Esophagus mucosa (tissue), 1 donor: ENCODE data around the gene TULP3. TPM values are rescaled to one million over a fixed set of nuclear protein-coding genes. Genes with fewer than 3 reads are reported as not detected.

Experiments
- ATAC-seq: fragments of 200-7000 bp; cut with Tn5 transposase; one replicate; pipeline ENCODE4 v1.9.1; 2020
- total RNA-seq: library from RNA; stranded (reverse); gene quantifications from one replicate; pipeline ENCODE4 v1.2.4, GENCODE V29; 2023
- donor health status: DM: yes; HTN: yes; CAD: no.

Gene TULP3
- total RNA-seq, 1 donor from 2014 or later, result 15.8 TPM

DNA sequence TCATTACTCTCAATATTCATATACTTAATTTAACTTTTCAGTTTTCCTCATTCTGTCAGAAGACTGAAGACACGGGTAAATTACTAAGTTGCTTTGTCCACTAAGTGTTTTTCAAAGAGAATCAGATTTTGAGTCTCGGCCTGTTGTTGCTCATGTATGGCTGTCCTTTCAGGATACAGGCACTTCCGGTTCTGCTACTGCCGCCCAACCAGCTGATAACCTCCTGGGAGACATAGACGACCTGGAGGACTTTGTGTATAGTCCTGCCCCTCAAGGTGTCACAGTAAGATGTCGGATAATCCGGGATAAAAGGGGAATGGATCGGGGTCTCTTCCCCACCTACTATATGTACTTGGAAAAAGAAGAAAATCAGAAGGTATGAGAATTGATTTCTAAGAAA is 40.2 kb downstream of the TULP3 start:
- no peak for ATAC-seq

DNA sequence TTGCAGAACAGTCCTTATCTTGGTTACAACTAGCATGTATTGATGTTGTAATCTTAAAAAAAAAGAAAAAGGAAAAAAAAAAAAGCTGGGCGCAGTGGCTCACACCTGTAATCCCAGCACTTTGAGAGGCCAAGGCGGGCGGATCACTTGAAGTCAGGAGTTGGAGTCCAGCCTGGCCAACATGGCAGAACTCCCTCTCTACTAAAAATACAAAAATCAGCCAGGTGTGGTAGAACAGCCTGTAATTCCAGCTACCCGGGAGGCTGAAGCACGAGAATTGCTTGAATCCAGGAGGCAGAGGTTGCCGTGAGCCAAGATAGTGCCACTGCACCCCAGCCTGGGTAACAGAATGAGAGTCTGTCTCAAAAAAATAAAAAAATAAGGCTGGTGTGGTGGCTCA is 42.9 kb downstream of the TULP3 start:
- no peak for ATAC-seq

DNA sequence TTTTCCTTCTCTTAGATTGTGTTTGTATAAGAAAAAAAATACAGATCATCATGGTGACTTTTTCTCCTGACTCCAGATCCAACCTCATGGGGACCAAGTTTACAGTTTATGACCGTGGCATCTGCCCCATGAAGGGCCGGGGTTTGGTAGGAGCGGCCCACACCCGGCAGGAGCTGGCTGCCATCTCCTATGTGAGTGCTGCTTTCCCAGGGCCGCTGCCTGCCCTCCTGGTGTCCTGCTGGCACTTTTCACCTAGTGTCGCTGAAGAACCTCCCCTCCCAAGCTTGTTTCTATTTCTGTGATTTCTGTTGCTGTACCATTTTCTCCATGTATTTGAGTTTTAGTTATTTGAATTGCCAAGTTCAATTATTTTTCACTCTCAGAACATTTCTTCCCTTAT is 43.7 kb downstream of the TULP3 start:
- no peak for ATAC-seq

DNA sequence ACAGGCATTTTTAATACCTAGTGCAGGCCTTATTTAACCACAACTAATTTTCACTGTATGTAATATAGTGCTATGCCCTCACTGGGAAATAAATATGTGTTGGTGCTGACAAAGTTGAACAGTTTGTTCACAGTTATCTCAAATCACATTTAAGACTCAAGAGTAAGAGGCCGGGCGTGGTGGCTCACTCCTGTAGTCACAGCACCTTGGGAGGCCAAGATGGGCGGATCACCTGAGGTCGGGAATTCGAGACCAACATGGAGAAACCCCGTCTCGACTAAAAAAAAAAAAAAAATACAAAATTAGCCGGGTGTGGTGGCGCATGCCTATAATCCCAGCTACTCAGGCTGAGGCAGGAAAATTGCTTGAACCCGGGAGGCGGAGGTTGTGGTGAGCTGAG is 45.6 kb downstream of the TULP3 start:
- no peak for ATAC-seq

DNA sequence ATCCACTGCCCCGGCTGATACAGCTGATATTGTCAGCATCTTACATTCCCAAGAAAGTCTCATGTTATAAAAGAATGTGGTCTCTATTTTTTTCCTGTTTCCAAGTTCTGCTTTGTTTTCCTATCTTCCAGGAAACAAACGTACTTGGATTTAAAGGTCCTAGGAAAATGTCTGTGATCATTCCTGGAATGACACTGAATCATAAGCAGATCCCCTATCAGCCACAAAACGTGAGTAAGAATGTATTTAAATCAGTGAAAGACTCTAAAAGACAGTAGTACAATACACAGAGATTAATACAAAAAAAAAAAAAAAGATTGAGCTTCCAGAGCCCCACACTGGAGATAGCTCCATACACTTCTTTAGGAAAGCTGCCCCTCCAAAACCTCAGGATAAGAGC is 46.8 kb downstream of the TULP3 start:
- no peak for ATAC-seq

DNA sequence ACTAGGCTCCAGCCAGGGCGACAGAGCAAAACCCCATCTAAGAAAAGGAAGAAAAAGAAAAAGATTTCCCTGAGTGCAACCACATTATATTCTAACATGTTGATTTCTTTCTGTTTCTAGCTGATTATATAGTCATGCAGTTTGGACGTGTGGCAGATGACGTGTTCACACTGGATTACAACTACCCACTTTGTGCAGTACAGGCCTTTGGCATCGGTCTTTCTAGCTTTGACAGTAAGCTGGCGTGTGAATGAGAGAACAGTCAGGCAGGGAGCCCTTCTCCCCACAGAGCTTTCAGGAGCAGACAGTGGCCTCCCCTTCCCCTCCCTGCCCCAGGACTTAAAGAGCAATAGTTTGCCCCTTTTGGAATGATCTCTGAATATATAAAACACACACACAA is 48.5 kb downstream of the TULP3 start:
- no peak for ATAC-seq

DNA sequence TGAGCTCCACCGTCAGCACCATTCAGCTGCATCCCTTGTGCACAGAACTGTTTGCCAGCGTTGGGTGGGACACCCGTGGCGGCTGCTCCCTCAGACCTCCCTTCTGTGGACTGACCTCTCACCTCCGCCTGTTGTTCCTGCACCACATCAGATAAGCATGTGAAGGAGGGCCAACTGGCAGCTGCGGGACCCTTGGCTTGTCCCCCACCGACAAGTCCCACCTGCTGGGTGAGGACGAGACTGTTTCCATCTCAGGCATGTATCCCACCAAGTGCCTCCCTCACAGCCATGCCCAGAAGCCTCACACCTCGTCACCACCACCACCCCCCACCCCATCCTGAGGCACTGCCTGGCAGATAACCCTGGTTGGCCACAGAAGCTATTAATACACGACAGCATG is 49.9 kb downstream of the TULP3 start:
- peak; percentile 10 for ATAC-seq

DNA sequence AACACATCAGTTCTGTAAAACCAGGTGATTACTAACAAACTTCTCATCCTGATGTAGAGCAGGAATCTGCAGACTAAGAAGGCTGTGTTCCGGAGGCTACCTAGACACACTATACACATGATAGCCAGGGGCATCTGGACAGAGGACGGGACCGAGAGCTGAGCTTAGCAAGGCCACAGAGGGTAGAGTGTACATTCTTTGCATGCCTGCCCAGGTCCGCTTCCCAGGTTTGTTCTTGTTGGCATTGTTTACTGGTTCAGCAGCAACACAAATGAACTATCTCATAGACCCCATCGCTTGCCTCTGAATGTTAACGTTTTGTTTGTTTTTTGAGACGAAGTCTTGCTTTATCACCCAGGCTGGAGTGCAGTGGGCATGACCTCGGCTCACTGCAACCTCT is 50.8 kb downstream of the TULP3 start:
- no peak for ATAC-seq

DNA sequence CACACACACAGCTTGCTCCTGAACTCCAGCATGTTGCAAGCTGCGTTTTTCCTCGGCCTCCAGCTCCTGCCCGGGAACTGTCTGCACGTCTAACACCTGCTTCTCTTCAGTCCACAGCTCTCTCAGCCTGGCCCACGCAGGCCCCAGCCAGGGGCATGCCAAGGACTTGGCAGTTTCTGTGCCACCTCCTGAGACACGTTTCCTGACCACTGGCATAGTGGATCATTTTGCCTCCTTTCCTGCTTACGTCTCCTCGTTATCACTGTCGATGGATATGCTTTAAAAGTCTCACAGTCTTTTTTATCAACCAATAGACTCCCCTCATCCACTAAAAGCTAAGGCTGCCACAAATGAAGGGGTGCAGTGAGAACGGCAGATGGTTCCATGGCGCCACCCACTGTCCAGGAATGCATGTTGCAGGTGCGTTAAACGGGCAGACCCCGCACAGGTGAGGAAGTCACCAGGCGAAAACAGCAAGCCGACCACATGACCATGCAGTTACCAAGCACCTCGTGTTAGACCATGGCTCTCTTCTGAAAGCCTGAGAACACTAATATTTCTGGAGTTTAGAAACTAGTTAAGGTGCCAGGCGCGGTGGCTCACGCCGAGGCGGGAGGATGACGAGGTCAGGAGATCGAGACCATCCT is 53.8 kb downstream of the TULP3 start:
- ATAC-seq, result peak; percentile 72

DNA sequence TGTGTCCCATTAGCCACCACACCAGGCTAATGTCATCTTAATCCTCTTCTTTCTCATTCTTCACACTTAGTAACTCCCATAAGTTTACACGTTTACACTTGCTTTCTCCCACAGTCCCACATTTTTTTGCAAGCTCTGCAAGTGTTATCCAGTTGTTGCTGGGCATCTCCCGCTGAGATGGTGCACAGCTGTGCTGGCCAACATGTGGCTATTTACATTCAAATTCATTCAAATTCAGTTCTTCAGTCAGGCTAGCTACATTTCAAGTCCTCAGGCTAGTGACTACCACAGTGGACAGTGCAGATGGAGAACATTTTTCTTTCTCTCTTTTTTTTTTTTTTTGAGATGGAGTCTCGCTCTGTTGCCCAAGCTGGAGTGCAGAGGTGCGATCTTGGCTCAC is 58.7 kb downstream of the TULP3 start:
- ATAC-seq, result no peak

DNA sequence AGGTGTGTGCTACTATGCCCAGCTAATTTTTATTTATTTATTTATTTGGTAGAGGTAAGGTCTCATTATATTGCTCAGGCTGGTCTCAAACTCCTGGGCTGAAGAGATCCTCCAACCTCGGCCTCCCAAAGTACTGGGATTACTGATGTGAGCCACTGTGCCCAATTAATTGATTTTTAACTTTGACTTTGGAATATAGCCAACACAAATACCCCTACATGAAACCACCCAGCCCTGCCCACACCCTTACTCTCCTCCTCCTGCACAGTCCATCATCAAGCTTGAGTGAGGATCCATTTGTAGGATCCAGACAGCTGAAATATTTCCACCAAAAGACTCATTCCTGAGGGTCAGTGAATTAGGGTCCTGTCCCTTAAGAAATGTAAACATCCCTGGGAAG is 65.2 kb downstream of the TULP3 start:
- ATAC-seq, result no peak

DNA sequence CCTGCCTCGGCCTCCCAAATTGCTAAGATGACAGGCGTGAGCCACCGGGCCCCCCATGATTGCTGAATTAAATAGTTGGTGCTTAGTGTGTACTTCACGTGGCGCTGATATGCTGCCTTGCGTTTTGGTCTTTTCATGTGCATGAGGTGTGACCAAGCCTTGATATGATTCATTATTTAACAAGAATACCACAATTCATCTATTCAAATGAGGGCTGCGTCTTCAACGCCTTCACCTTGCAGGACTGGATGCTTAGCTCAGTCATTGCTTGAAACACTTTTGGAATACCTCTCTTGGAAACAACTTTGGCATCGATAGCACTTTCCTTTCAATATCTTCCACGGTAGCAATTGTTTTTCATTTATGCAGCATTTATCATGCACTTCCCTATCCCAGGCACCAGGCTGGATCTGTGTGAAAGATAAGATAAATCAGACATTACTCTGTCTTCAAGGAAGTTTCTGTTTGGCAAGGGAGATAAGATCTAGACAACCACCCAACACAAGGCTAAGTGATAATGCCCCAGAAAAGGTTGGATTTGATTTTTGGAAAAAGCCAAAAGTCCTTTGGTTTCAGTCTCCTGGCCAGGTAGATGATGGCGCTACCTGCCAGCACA is 67.2 kb downstream of the TULP3 start:
- ATAC-seq, result peak; percentile 69

DNA sequence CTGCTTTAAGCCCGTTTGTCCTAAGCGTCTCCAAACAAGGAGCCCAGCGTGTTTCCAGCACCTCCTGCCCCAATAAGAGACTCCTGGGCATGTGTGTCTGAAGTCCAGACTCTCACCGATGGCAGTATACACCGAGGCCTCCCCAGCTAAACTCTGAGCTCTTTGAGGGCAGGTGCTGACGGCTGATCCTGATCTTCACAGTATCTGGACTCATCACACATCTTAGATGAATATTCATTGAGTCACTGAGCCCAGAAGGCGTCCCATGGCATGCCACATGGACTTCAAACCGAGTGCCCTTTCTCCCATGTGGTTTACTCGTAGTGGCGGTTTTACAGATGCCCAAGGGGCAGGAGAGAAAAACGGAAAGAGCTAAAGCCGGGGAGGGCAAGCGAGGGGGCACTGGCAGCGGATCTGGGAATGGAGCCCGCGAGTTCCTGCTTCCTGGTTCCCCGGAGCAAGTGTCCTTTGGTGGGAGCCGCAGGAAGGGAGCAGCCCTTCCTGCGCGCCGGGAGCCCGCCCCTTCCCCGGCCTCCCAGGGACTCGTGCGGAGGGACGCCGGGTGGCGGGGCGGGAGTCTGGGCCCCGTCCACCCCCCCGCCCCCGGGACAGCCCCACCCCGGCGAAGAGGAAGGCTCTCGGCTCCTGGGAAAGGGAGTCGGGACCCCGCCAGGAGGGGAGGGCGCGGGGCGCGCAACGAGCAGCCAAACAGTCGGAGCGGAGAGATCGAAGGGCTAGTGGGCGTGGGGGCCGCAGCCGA is 67.9 kb downstream of the TULP3 start:
- peak; percentile 64 for ATAC-seq

DNA sequence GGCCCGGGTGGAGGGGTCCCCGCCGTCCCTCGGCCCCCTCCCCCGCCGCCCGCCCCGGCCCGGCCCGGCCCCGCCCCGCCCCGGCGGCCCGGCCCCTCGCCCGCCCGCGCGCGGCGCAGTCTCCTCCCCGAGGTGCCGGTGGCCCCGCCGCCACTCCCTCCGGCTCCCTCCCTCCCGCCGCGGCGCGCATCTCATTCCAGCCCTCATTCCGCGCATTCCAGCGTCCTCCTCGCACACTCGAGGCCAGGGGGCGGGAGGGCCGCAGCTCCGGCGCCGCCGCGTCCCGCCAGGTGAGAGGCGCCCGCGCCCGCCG is 68.5 kb downstream of the TULP3 start, which contains the start of gene TEAD4:
Gene TEAD4 (plus strand): TSS at position 206 of the 313 bp plus-strand sequence.
- peak; percentile 53 for ATAC-seq

DNA sequence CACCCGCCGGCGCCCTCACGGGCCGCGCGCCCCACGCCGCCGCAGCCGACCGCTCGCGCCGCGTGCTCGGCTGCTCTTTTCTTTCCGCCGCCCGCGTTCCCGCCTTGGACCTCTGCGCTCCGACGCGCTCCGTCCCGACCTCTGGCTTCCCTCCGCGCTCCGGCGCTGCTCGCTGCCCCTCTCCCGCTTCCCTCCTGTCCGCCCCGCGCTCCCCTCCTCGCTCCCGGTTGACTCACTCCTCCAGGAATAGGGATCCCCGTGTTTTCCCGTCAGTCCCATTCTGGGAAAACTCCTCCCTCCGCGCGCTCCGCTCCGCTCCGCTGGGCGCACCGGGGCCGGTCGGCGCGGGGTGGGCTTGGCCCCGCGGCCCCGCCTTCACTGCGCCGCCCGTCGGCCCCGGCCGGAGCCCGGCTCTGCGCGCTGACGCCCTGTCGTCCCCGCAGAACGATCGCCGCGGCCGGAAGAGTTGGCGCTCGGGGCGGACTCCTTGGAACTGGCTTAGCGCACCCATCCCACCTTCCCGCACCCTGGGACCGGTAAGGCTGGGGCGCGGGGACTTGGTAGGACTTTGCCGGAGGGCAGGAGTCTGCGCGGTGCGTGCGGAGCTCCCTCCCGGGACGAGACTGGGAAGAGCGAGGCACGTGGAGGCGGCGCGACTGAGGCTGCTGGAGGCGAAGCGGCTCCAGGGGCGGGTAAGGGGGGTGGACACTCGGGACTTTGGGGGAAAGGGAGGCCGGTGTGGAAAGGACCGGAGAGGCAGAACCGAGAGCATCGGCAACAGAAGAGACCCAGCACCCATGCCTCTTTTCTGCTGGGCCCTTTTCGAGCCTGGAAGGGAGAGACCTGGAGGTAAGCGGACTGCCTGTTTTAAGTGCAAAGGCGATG is 69.1 kb downstream of the TULP3 start:
- peak; percentile 35 for ATAC-seq

DNA sequence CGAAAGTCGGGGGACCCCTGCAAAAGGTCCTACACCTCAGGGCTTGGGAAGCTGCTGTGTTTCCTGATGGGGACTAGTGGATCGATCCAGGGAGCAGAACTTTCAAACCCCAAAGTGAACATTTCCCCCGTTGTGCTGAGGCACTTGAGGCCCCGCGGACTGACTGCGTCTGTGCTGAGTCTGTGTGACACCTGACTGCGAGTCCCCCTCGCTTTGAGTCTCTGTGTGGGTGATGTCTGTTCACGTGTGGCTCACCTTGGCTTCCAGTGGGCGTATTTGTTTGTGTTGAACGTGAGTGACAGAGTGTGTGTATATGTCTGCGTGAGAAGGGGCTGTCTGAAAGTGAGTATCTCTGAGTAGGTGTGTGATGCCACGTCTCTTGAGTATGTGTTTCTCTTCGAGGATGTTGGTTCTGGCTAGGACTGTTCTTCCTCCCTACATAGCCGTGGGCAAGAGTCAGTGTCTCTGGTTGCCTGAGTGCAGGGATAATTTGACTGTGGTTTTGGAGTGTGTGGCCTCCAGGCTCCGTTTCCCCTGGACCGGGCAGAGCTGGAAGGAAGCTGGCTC is 69.8 kb downstream of the TULP3 start:
- no peak for ATAC-seq

DNA sequence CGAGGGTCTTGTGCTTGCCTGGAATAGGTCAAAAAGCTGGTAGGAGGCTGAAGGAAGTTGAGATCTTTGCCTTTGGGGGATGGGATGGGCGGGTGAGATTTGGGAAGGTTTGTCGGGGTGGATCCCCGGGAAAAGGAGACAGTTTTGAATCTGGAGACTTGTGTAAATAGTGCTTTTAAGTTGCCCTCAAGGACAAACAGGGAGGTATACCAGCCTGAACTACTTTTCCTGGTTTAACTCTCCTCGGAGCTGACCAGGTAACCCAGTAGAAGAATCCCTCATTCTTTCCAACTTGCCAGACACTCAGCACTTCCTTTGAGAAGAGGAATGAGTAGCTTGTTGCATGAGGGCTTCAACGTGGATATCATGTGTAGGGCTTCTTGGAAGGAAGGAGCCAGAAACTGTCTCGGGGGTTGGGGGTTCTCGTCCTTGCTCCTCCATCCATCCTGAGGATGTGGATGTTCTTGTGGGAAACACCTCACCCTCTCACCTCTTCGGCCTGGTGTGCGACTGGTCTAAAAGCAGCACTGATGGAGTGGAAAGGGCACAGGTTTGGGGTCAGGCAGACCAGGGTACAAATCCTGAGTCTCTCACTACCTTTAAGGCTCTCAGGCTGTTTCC is 70.4 kb downstream of the TULP3 start:
- no peak for ATAC-seq

DNA sequence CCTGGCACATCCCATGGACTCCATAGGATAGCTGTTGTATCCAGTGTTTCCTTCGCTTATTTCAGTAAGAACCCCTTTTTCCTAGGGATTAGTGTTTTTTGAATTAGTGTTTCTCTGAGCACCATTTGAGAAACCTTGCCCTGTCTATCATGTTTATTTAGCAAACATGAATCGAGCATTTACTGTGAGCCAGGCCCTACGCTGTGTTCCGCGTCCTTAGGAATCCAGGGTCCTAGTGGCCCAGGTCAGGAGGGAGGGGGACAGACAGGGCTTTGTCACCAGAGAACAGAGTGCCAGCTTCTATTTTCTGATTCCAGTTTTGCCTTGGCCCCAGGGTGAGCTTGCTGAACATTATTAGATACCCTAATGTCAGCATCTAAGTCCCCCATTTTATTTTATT is 71.0 kb downstream of the TULP3 start:
- no peak for ATAC-seq

DNA sequence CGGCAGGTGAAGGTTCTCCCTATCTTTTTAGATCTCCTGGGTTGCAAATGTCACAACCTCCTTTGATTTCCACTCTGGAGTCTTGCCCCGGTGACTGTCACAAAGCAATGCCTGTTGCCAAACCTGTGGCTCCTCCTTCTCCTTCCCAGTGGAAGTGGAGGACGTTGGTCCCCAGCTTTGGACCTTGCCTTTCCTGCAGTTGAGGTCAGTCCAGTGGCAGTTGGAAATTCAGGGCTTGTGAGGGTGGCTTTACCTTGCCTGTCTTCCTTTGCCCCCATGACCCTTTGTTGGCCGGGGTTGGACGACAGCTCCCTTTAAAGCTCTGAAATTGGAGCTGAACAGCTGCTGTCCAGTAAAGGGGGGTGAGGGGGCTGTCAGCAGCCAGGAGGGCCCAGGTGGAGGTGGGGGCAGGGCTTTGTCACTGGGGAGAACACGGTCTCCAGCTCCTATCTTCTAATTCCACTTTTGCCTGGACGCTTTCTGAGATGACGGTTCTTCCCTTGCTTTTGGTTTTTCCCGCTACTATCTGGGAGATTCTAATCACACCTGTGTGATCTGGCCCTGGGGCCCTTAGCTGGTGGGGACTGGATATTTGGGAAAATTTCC is 72.6 kb downstream of the TULP3 start:
- ATAC-seq, result no peak

DNA sequence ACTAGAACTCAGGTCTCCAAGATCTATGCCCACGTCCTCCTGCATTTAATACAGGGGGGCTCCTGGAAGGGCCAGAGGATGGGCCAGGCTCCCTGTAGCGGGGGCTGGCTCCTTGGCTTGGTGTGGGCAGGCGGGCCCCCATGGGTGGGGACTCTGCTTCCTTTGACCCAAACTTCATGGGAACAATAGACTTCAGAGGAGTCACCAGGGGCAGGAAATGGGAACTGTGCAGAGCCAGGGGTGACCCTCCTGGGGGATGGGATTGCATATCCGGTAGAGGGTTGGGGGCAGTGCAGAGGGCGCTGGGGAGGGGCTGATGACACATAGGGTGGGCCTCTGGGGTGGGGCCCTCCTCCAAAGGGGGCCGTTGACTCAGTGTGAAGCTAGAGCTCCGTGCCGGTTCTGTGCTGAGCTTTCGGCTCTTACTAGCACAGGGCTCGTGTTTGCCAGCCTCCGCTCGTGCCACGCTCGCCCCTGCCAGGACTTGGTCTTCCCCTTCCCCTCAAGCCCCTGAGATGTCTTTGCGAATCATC is 73.1 kb downstream of the TULP3 start:
- peak; percentile 54 for ATAC-seq

DNA sequence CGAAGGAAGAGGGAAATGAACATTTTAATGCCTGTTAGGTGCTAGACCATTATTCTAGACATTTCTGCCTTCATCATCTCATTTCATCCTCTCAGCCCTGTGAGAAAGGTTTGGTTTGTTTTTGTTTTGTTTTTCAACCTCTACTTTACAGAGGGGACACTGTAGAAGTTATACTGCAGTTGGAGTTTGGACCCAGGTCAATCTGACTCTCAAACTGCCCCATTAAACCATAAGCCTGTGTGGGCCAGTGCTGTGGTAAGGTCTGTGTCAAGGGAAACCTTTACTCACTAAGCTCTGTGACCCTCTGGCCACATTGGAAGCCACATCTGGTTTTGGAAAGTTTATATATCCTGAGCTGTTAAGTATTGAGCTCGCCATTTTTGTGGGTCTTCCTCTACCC is 77.0 kb downstream of the TULP3 start:
- ATAC-seq, result no peak

DNA sequence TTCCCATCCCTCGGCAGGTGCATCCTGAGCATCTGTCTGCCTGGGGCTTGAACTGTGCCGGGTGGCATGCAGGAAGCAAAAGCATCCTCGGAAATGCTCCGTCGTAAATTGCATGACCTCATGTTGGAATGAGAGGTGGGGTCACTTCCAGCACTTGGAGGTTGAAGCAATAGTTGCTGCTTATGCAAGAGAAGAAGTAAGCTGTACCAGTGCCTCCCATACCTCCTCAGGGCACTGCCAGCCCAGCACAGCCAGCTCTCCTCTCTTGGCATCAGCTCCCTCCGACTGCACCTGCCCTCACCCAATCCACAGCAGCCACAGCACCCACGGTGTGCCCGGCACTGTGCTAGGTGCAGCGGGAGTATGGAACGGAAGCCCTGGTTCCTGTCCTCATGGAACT is 80.1 kb downstream of the TULP3 start:
- no peak for ATAC-seq
